Gastroesophageal sphincter (tissue), 4 donors: ENCODE results near the gene WNK4. TPM values are rescaled to one million over a fixed set of nuclear protein-coding genes. Genes with fewer than 3 reads are reported as not detected.

Source experiments
- ATAC-seq: fragments of 150-250 bp; one replicate; pipeline ENCODE4 v1.9.1; 2016; ENCODE audit warnings: mild to moderate bottlenecking, moderate library complexity
- H3K27ac ChIP-seq, 4 donors: fragments of 200-600 bp; sonication (generic) in 3 of 4; 1 replicate in 3 of 4; 2 replicates in 1 of 4; pipeline ENCODE4 v1.5.1; 2016 to 2019
- H3K27me3 ChIP-seq: fragments of 200-600 bp; sonication (generic); one replicate; pipeline ENCODE4 v1.5.1; 2019
- H3K36me3 ChIP-seq, 2 donors: fragments of 200-600 bp; sonication (generic); one replicate each; pipeline ENCODE4 v1.5.1; 2019; ENCODE audit warnings: control low read depth in 1 of 2
- H3K4me1 ChIP-seq, 3 donors: fragments of 200-600 bp; sonication (generic); 1 replicate in 2 of 3; 2 replicates in 1 of 3; pipeline ENCODE4 v1.5.1; 2016 to 2019; ENCODE audit warnings: control low read depth in 2 of 3
- H3K4me3 ChIP-seq, 2 donors: fragments of 200-600 bp; sonication (generic); one replicate each; pipeline ENCODE4 v1.5.1; 2019; ENCODE audit warnings: mild to moderate bottlenecking in 1 of 2, moderate library complexity in 1 of 2
- H3K9me3 ChIP-seq, 3 donors: fragments of 200-600 bp; sonication (generic); one replicate each; pipeline ENCODE4 v1.5.1; 2017 to 2019; ENCODE audit warnings: control low read depth in 2 of 3
- EP300 ChIP-seq: sonication (generic); formaldehyde crosslinking; IDR thresholded peaks from one replicate; pipeline ENCODE4 v1.6.1; 2017; ENCODE audit warnings: antibody characterized with exemption, mild to moderate bottlenecking
- POLR2A ChIP-seq, 2 donors: fragments of 450-650 bp; IDR thresholded peaks; one replicate each; pipeline ENCODE4 v1.6.1; 2017; ENCODE audit warnings: antibody characterized with exemption in 2 of 2, mild to moderate bottlenecking in 2 of 2, moderate library complexity in 1 of 2
- POLR2AphosphoS5 ChIP-seq: sonication (generic); formaldehyde crosslinking; IDR thresholded peaks from one replicate; pipeline ENCODE4 v1.6.1; 2017; ENCODE audit warnings: antibody characterized with exemption
- WGBS, 2 donors: methylation state at CpG; one replicate each; pipeline ENCODE4 v1.1.5; 2018; ENCODE audit warnings: low coverage in 1 of 2; 5-methylcytosine and 5-hydroxymethylcytosine counted together
- total RNA-seq, 4 donors: library from RNA; depleted of rRNA; stranded (reverse); fragments of >200 nt; gene quantifications; one replicate each; pipeline ENCODE4 v1.1.0, GENCODE V29; 2016
- TF ChIP-seq, protein P1 (sequence below), 4 experiments: fragments of 200-600 bp in 2 of 4; fragments of 450-650 bp in 2 of 4; sonication (generic) in 1 of 4; IDR thresholded peaks; one replicate each; pipeline ENCODE4 v1.5.1; 2017 to 2019; ENCODE audit warnings: antibody characterized with exemption in 4 of 4, mild to moderate bottlenecking in 2 of 4, moderate library complexity in 2 of 4

Gene WNK4
- total RNA-seq, 4 donors from 2014 or later = 0.78 to 6.7 (median 1.6) TPM

DNA sequence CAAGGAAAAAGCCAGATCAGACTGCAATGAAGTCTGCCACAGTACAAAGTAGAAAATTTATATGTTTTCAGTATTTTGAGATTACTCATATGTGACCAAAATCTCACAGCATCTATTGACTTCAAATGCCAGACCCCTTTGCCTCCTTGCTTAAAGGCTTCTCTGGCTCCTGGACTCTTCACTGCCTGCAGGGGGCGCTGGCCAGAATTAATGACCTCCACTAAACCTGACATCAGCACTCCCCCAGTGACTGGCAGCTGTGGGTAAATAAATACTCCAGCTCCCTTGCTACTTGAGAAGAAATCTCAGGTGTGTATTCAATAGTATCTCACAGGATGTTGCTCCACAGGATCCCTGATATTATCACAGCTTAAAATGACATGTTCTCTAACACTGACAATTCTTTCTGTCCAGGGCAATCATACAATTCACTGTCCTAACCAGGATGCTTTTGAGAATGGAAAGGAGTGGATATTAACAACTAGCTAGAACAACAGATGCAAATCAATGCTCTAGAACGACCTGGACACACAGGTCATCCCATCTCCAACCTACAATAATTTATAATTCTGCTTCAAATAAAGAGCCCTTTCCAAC is 39.6 kb downstream of the WNK4 start:
- H3K4me1 ChIP-seq = peaks cover 6 to 36% (median 17%) of the 10 kb centered on the region in 3 donors
- peaks cover 0 to 75% of the 10 kb centered on the region in 2 donors for H3K36me3 ChIP-seq
- H3K4me3 ChIP-seq = no peak overlapping the region
- 0 to 18% methylated on average over 1 to 2 of the region's 2 CpGs for WGBS, 2 donors
- TF ChIP-seq POLR2A (IDR thresholded peaks at IDR 0.05) = no peak
- TF ChIP-seq EP300 = no peak
- TF ChIP-seq, protein P1, sequence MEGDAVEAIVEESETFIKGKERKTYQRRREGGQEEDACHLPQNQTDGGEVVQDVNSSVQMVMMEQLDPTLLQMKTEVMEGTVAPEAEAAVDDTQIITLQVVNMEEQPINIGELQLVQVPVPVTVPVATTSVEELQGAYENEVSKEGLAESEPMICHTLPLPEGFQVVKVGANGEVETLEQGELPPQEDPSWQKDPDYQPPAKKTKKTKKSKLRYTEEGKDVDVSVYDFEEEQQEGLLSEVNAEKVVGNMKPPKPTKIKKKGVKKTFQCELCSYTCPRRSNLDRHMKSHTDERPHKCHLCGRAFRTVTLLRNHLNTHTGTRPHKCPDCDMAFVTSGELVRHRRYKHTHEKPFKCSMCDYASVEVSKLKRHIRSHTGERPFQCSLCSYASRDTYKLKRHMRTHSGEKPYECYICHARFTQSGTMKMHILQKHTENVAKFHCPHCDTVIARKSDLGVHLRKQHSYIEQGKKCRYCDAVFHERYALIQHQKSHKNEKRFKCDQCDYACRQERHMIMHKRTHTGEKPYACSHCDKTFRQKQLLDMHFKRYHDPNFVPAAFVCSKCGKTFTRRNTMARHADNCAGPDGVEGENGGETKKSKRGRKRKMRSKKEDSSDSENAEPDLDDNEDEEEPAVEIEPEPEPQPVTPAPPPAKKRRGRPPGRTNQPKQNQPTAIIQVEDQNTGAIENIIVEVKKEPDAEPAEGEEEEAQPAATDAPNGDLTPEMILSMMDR (IDR thresholded peaks at IDR 0.05) = peak in 3 of 4 experiments; percentile 26 to 55 (median 44)
- no peak for ATAC-seq
- no peak overlapping the region for H3K27ac ChIP-seq
- H3K27me3 ChIP-seq = no peaks in the 10 kb centered on the region
- H3K9me3 ChIP-seq = no peaks in the 10 kb centered on the region

DNA sequence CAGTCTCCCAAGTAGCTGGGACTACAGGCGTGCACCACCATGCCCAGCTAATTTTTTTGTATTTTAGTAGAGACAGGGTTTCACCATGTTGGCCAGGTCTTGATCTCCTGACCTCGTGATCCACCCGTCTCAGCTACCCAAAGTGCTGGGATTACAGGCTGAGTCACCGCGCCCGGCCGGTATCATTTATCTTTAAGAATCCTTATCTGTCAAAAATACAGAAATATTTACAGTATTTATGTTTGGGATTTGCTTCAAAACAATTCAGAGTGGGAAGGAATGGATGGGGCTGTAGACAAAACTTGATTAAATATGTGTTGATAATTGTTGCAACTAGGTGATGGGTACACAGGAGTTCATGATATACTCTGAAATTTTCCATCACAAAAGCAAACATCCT is 40.8 kb downstream of the WNK4 start:
- Histone ChIP-seq H3K4me1 (peaks cover 0 to 28% (median 13%) of the 10 kb centered on the region in 3 donors), H3K36me3 (peaks cover 0 to 64% of the 10 kb centered on the region in 2 donors), H3K4me3 (no peak overlapping the region), H3K9me3 (no peaks in the 10 kb centered on the region), H3K27me3 (no peaks in the 10 kb centered on the region), H3K27ac (no peak overlapping the region)
- TF ChIP-seq POLR2A (IDR thresholded peaks at IDR 0.05) (no peak), POLR2AphosphoS5 (no peak), EP300 (no peak)
- TF ChIP-seq, protein P1 (IDR thresholded peaks at IDR 0.05) = no peak
- WGBS, 2 donors = 80 to 85% methylated on average over 5 to 6 of the region's 7 CpGs
- ATAC-seq = no peak

DNA sequence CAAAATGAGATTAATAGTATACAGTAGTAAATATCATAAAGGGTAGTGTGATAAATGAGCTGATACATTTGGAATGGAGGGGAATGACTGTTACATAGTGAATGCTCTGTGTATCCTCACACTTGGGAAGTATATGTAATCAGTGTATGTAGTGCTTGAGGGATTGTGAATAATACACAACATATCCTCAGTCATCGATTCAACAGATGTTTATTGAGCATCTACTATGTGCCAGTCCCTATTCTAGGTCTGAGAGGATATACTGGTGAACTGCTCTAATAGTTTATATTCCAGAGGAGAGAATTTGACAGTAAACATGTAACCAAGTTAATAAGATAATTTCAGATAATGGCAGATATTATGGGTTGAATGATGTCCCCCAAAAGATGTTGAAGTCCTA is 47.1 kb downstream of the WNK4 start:
- Histone ChIP-seq H3K4me1 (peaks cover 0 to 23% (median 14%) of the 10 kb centered on the region in 3 donors), H3K9me3 (no peaks in the 10 kb centered on the region), H3K36me3 (peaks cover 0 to under 1% of the 10 kb centered on the region in 2 donors), H3K27ac (no peak overlapping the region), H3K27me3 (no peaks in the 10 kb centered on the region), H3K4me3 (no peak overlapping the region)
- WGBS, 2 donors = 76 to 100% methylated on average over 1 of the region's 1 CpG
- ATAC-seq = no peak
- TF ChIP-seq POLR2AphosphoS5 (no peak), EP300 (no peak), POLR2A (IDR thresholded peaks at IDR 0.05) (no peak)
- TF ChIP-seq, protein P1 (IDR thresholded peaks at IDR 0.05) = no peak

DNA sequence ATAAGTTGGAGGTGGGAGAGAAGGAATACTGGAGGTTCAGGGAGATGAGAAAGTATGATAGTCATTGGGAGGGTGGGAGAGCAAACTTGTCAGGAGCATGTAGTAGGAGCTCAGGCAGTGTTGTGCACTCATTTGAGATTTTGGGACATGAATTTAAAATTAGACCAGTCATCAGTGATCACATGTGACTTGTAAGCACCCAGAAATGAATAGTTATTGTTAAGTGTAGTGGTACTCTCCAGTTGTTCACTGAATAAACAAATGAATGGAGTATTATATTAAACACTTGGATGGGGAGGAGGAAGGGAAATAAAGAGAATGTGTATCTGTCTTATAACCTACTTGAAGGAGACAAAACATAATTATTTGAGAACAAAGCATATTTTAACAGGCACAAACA is 50.6 kb downstream of the WNK4 start:
- Histone ChIP-seq H3K27ac (no peak overlapping the region), H3K27me3 (no peaks in the 10 kb centered on the region), H3K36me3 (peaks cover 0 to 13% of the 10 kb centered on the region in 2 donors), H3K4me3 (no peak overlapping the region), H3K4me1 (peaks cover 0 to 27% (median 12%) of the 10 kb centered on the region in 3 donors), H3K9me3 (no peaks in the 10 kb centered on the region)
- ATAC-seq = no peak
- no peak for TF ChIP-seq EP300
- TF ChIP-seq POLR2A (IDR thresholded peaks at IDR 0.05) = no peak
- no peak for TF ChIP-seq POLR2AphosphoS5
- TF ChIP-seq, protein P1 (IDR thresholded peaks at IDR 0.05) = no peak

DNA sequence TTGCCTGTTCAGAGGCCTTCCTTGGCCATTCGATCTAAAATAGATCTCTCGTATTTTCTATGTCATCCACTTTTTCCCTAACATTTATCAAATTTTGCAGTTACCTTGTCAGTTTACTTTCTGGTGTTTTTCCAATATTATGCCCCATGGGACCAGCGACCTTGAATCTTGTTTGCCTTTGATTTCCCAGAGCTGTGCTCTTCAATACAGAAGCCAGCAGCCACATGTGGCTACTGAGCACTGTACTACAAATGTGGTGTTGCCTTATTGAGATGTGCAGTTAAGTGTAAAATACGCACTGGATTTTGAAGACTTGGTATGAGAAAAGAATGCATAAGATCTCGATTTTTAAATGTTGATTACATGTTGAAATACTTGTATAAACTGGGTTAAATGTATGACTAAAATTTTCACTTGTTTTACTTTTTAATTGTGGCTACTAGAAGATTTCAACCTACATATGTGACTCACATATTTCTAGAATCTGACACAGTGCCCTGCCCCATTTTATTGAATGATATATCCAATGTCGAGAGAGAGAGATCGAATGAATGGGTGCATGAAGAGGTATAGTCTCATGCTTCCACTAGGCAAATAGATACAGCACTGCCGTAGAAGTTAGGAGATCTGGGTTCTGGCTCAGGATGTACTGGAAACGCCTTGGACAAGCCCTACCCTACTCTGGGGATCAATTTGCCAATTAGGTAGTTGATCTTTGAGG is 52.0 kb downstream of the WNK4 start:
- 47 to 49% methylated on average over 5 to 9 of the region's 9 CpGs for WGBS, 2 donors
- TF ChIP-seq POLR2A (IDR thresholded peaks at IDR 0.05) (no peak), POLR2AphosphoS5 (no peak), EP300 (no peak)
- TF ChIP-seq, protein P1 (IDR thresholded peaks at IDR 0.05) = no peak
- Histone ChIP-seq H3K4me1 (peaks cover 0 to 27% (median 12%) of the 10 kb centered on the region in 3 donors), H3K27me3 (no peaks in the 10 kb centered on the region), H3K27ac (peak overlapping the region; percentile 88 to 95 (median 90)), H3K36me3 (peaks cover 0 to 27% of the 10 kb centered on the region in 2 donors), H3K9me3 (no peaks in the 10 kb centered on the region), H3K4me3 (peak overlapping the region; percentile 63 to 85)
- ATAC-seq = peak; percentile 19
